Neural crest cell (in vitro differentiated cells): Measurements from ENCODE around the gene UBE4A. TPM values are rescaled to one million over a fixed set of nuclear protein-coding genes. Genes with fewer than 3 reads are reported as not detected.

Experiments
- DNase-seq: peaks from one replicate; pipeline ENCODE4 v3.0.0; 2021; ENCODE audit warnings: low read depth, mixed read lengths, low spot score
- H3K27ac Mint-ChIP-seq: one replicate; pipeline ENCODE4 v1.8.0; 2021; ENCODE audit warnings: mild to moderate bottlenecking, mixed read lengths; ENCODE audit not compliant: unreplicated experiment
- H3K27me3 Mint-ChIP-seq: 2 replicates; pipeline ENCODE4 v1.8.0; 2021; ENCODE audit warnings: low read depth, mild to moderate bottlenecking, mixed read lengths
- H3K36me3 Mint-ChIP-seq: 2 replicates; pipeline ENCODE4 v1.8.0; 2021; ENCODE audit warnings: low read depth, mild to moderate bottlenecking, mixed read lengths
- H3K4me1 Mint-ChIP-seq: 2 replicates; pipeline ENCODE4 v1.8.0; 2021; ENCODE audit warnings: mixed read lengths
- H3K4me3 Mint-ChIP-seq: one replicate; pipeline ENCODE4 v1.8.0; 2021; ENCODE audit warnings: mild to moderate bottlenecking, mixed read lengths
- H3K9me3 Mint-ChIP-seq: 2 replicates; pipeline ENCODE4 v1.8.0; 2021; ENCODE audit warnings: mixed read lengths
- CTCF ChIP-seq: fragments of 200-600 bp; sonication (generic); conservative IDR thresholded peaks from 2 replicates; pipeline ENCODE4 v1.5.0; 2021; ENCODE audit warnings: antibody characterized with exemption, mild to moderate bottlenecking
- total RNA-seq: library from RNA; stranded (reverse); gene quantifications from 2 replicates; pipeline ENCODE4 v1.2.1, GENCODE V29; 2021

The UBE4A gene
- total RNA-seq, 1 donor from 2014 or later: 35.9 TPM

- no peak overlapping the region for H3K4me3 Mint-ChIP-seq
- no peak for DNase-seq
- no peak overlapping the region for H3K27ac Mint-ChIP-seq
- no peaks in the 10 kb centered on the region for H3K9me3 Mint-ChIP-seq
- TF ChIP-seq CTCF: no peak
- H3K4me1 Mint-ChIP-seq: no peaks in the 10 kb centered on the region
- H3K36me3 Mint-ChIP-seq: peaks cover 7% of the 10 kb centered on the region
- no peaks in the 10 kb centered on the region for H3K27me3 Mint-ChIP-seq
Observed at GRCh38 chr11:118382954-118383353, 23.6 kb downstream of the UBE4A start.

DNA sequence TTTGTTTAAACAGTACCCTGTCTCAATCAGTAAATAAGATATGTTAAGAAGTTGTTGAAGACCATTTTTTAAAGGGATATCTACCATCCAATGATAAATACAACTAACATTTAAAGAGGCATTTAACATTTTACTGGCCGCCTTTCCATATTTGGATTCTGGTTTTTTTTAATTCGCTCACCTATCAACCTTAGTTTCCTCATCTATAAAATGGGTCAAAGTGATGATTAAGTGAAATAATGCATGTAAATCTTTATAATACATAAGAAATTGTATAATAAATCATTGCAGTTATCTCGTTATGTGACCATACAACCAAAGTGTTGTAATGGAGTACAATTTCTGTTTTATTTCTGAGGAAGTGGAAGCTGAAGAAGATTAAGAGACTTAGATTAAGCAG lies 24.3 kb downstream of the UBE4A start:
- no peak for TF ChIP-seq CTCF
- Mint-ChIP-seq H3K27ac (no peak overlapping the region), H3K9me3 (no peaks in the 10 kb centered on the region), H3K4me1 (no peaks in the 10 kb centered on the region), H3K4me3 (no peak overlapping the region), H3K36me3 (peaks cover 7% of the 10 kb centered on the region), H3K27me3 (no peaks in the 10 kb centered on the region)
- DNase-seq: no peak

- no peak overlapping the region for H3K4me3 Mint-ChIP-seq
- H3K36me3 Mint-ChIP-seq: no peaks in the 10 kb centered on the region
- H3K27me3 Mint-ChIP-seq: no peaks in the 10 kb centered on the region
- no peaks in the 10 kb centered on the region for H3K9me3 Mint-ChIP-seq
- peaks cover 7% of the 10 kb centered on the region for H3K4me1 Mint-ChIP-seq
- TF ChIP-seq CTCF: no peak
- DNase-seq: no peak
- H3K27ac Mint-ChIP-seq: peak overlapping the region; percentile 32
Observed at GRCh38 chr11:118396097-118396501, 36.7 kb downstream of the UBE4A start.

DNA sequence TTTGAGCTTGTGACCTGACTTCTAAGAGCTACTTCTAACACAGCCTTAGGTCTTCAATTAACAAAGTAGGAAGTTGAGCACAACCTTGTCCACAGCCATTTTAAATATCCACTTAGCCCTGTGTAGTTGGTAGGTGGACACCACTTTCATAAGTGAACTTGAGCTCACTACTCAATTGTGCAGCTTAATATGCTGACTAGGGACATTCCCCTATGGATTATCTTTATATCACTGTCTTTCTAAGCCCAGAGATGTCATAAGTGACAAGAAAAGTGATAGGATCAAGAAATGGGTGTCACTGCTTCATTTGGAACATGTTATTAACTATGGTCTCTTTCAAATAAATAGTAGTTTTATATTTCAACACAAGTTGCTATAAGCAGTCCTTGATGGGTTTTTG lies 38.0 kb downstream of the UBE4A start:
- H3K36me3 Mint-ChIP-seq: no peaks in the 10 kb centered on the region
- H3K27ac Mint-ChIP-seq: no peak overlapping the region
- H3K4me1 Mint-ChIP-seq: peaks cover 15% of the 10 kb centered on the region

DNA sequence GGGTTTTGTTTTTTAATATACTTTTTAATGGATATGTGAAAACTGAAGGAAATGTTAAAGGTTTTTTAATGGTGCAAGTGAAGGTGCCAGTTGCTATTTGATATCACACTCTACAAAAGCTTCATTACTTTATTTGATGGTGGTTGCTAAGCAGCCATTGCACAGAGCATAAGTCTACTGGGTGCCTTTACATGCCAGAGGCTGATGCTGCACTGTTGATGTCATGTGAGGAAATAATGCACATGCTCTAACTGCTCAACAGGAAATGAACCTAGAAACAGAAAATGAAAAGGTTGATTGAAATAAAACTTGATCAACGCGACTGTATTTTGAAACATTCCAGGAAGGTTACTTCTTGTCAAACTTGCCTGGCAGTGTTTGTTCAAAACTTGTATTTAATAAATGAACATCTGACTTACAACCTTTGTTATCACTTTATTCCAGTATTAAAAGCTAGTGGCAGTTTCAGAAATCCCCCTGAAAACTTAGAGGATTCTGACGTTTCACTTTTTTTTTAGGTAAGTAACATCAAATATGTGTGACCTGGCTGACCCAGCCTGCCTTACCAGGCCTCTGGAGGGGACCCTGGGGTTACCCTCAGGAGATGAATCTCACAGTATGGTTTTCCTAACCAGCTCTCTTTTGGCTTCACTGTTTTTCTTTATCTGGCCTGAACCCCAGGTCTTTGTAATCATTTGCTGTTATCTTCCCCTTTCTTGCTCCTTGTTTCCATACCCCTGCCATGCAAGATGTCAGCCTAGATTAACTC lies 39.6 kb downstream of the UBE4A start:
- H3K36me3 Mint-ChIP-seq: no peaks in the 10 kb centered on the region
- H3K27me3 Mint-ChIP-seq: no peaks in the 10 kb centered on the region
- no peak overlapping the region for H3K27ac Mint-ChIP-seq
- H3K4me3 Mint-ChIP-seq: peak overlapping the region; percentile 96
- no peak for DNase-seq
- peaks cover 21% of the 10 kb centered on the region for H3K4me1 Mint-ChIP-seq
- H3K9me3 Mint-ChIP-seq: no peaks in the 10 kb centered on the region
- TF ChIP-seq CTCF: no peak

More for the DNA sequence above, 38.0 kb downstream of the UBE4A start:
- no peak for TF ChIP-seq CTCF
- Mint-ChIP-seq H3K27me3 (no peaks in the 10 kb centered on the region), H3K9me3 (no peaks in the 10 kb centered on the region), H3K4me3 (peak overlapping the region; percentile 31)
- no peak for DNase-seq
